ENCODE data around the gene GALK1. TPM values are rescaled to one million over a fixed set of nuclear protein-coding genes. Genes with fewer than 3 reads are reported as not detected.

The GALK1 gene
- total and polyA plus RNA-seq, 2 of the 13 experiments (the other 11 are each of a cell fraction or from before 2014, with no cell fraction given), result 59.9 to 93.6 TPM

DNA sequence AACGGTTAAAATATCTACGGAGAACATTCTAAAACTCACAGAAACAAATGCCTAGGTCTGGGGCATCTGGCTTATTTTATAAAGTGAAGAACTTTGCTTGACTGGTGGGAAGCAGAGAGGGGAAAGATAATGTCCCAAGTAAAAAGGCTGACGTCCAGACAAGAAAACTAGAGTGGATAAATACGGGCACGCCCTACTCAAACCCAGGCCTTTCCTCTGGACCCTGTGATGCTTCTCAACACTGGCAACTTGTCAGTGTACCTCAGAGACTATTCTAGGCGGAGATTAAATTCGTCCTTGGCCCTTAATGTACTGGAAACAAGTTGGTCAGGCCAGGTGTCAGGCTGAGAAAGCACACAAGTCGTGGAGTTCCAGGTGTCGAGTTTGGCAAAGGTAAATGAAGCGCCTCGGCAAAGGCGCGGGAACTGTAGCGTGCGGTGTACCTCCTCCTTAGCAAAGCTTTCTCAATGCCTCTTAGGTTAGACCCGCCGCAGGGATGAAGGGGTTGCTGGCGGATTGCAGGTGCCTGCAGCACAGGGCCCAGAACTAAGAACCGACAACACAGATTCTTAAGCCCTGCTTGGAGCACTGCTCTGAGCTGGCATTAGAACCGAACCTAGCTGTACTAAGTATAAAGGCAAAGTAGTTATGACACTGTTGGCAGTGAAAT, 18.9 kb upstream of the GALK1 start (continued):
- TF ChIP-seq, protein P1, sequence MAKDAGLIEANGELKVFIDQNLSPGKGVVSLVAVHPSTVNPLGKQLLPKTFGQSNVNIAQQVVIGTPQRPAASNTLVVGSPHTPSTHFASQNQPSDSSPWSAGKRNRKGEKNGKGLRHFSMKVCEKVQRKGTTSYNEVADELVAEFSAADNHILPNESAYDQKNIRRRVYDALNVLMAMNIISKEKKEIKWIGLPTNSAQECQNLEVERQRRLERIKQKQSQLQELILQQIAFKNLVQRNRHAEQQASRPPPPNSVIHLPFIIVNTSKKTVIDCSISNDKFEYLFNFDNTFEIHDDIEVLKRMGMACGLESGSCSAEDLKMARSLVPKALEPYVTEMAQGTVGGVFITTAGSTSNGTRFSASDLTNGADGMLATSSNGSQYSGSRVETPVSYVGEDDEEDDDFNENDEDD (CRISPR knock-in tag; IDR thresholded peaks at IDR 0.05; ENCODE audit: borderline replicate concordance), result peak; percentile 66; the same call in 1 of the 2 replicates
- TF ChIP-seq SMC3 (IDR thresholded peaks at IDR 0.05; ENCODE audit: low read length) (no peak), HOXD1 (CRISPR knock-in tag; IDR thresholded peaks at IDR 0.05) (no peak), ZNF510 (CRISPR knock-in tag; IDR thresholded peaks at IDR 0.05; ENCODE audit: low read depth) (no peak; the same call in 1 of the 2 replicates), GABPB1 (CRISPR knock-in tag; IDR thresholded peaks at IDR 0.05) (no peak), ZNF569 (CRISPR knock-in tag; IDR thresholded peaks at IDR 0.05; ENCODE audit: borderline replicate concordance) (no peak), ZNF782 (CRISPR knock-in tag; IDR thresholded peaks at IDR 0.05; ENCODE audit: borderline replicate concordance) (no peak), PHF20 (CRISPR knock-in tag; IDR thresholded peaks at IDR 0.05) (no peak), ZNF616 (CRISPR knock-in tag; IDR thresholded peaks at IDR 0.05; ENCODE audit: low read depth) (0 out of 2 replicates have a peak, but pooled peaks have one; percentile 42), ARID2 (CRISPR knock-in tag; IDR thresholded peaks at IDR 0.05; ENCODE audit: borderline replicate concordance) (no peak), RFXANK (CRISPR knock-in tag; IDR thresholded peaks at IDR 0.05) (no peak), HNRNPH1 (optimal IDR thresholded peaks at IDR 0.05; ENCODE audit: low read depth, low read length) (no peak), BRD4 (CRISPR knock-in tag; IDR thresholded peaks at IDR 0.05) (no peak; the same call in 1 of the 2 replicates), TCF7L2 (IDR thresholded peaks at IDR 0.05; ENCODE audit: low read depth, low read length) (no peak)
- TF ChIP-seq, protein P2, sequence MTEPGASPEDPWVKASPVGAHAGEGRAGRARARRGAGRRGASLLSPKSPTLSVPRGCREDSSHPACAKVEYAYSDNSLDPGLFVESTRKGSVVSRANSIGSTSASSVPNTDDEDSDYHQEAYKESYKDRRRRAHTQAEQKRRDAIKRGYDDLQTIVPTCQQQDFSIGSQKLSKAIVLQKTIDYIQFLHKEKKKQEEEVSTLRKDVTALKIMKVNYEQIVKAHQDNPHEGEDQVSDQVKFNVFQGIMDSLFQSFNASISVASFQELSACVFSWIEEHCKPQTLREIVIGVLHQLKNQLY (CRISPR knock-in tag; IDR thresholded peaks at IDR 0.05), result no peak
- TF ChIP-seq, protein P3, sequence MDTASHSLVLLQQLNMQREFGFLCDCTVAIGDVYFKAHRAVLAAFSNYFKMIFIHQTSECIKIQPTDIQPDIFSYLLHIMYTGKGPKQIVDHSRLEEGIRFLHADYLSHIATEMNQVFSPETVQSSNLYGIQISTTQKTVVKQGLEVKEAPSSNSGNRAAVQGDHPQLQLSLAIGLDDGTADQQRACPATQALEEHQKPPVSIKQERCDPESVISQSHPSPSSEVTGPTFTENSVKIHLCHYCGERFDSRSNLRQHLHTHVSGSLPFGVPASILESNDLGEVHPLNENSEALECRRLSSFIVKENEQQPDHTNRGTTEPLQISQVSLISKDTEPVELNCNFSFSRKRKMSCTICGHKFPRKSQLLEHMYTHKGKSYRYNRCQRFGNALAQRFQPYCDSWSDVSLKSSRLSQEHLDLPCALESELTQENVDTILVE (CRISPR knock-in tag; IDR thresholded peaks at IDR 0.05), result no peak
- TF ChIP-seq, protein P4, sequence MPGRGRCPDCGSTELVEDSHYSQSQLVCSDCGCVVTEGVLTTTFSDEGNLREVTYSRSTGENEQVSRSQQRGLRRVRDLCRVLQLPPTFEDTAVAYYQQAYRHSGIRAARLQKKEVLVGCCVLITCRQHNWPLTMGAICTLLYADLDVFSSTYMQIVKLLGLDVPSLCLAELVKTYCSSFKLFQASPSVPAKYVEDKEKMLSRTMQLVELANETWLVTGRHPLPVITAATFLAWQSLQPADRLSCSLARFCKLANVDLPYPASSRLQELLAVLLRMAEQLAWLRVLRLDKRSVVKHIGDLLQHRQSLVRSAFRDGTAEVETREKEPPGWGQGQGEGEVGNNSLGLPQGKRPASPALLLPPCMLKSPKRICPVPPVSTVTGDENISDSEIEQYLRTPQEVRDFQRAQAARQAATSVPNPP (CRISPR knock-in tag; IDR thresholded peaks at IDR 0.05), result peak; percentile 89
- TF ChIP-seq, protein P5, sequence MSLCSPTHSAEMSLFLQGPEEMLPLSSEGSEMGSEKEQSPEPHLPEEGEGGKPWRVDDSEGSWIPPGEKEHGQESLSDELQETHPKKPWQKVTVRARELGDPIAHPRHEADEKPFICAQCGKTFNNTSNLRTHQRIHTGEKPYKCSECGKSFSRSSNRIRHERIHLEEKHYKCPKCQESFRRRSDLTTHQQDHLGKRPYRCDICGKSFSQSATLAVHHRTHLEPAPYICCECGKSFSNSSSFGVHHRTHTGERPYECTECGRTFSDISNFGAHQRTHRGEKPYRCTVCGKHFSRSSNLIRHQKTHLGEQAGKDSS (CRISPR knock-in tag; IDR thresholded peaks at IDR 0.05; ENCODE audit: borderline replicate concordance, low read depth), result no peak
- TF ChIP-seq, protein P6, sequence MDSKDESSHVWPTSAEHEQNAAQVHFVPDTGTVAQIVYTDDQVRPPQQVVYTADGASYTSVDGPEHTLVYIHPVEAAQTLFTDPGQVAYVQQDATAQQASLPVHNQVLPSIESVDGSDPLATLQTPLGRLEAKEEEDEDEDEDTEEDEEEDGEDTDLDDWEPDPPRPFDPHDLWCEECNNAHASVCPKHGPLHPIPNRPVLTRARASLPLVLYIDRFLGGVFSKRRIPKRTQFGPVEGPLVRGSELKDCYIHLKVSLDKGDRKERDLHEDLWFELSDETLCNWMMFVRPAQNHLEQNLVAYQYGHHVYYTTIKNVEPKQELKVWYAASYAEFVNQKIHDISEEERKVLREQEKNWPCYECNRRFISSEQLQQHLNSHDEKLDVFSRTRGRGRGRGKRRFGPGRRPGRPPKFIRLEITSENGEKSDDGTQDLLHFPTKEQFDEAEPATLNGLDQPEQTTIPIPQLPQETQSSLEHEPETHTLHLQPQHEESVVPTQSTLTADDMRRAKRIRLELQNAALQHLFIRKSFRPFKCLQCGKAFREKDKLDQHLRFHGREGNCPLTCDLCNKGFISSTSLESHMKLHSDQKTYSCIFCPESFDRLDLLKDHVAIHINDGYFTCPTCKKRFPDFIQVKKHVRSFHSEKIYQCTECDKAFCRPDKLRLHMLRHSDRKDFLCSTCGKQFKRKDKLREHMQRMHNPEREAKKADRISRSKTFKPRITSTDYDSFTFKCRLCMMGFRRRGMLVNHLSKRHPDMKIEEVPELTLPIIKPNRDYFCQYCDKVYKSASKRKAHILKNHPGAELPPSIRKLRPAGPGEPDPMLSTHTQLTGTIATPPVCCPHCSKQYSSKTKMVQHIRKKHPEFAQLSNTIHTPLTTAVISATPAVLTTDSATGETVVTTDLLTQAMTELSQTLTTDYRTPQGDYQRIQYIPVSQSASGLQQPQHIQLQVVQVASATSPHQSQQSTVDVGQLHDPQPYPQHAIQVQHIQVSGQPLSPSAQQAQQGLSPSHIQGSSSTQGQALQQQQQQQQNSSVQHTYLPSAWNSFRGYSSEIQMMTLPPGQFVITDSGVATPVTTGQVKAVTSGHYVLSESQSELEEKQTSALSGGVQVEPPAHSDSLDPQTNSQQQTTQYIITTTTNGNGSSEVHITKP (CRISPR knock-in tag; IDR thresholded peaks at IDR 0.05; ENCODE audit: low read depth), result no peak
- TF ChIP-seq, protein P7, sequence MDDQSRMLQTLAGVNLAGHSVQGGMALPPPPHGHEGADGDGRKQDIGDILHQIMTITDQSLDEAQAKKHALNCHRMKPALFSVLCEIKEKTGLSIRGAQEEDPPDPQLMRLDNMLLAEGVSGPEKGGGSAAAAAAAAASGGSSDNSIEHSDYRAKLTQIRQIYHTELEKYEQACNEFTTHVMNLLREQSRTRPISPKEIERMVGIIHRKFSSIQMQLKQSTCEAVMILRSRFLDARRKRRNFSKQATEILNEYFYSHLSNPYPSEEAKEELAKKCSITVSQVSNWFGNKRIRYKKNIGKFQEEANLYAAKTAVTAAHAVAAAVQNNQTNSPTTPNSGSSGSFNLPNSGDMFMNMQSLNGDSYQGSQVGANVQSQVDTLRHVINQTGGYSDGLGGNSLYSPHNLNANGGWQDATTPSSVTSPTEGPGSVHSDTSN (CRISPR knock-in tag; IDR thresholded peaks at IDR 0.05; ENCODE audit: borderline replicate concordance), result no peak

Data from HepG2 (cell line).